ENCODE measurements around the gene GUCD1.

Gene GUCD1

GRCh38 chr22:24523873-24524272, 31.1 kb downstream of the GUCD1 start:
- no peak for DNase-seq

- DNase-seq = peak; percentile 38
Measured at GRCh38 chr22:24521791-24522245, 33.1 kb downstream of the GUCD1 start.

- DNase-seq = no peak
Measured at GRCh38 chr22:24519496-24519895, 35.4 kb downstream of the GUCD1 start.

GRCh38 chr22:24518771-24519485, 36.0 kb downstream of the GUCD1 start:
- no peak for DNase-seq

- DNase-seq = no peak
Measured at GRCh38 chr22:24518228-24518627, 36.7 kb downstream of the GUCD1 start.

- DNase-seq = no peak
Measured at GRCh38 chr22:24517446-24517845, 37.5 kb downstream of the GUCD1 start.

- DNase-seq = no peak
Measured at GRCh38 chr22:24516301-24516737, 38.6 kb downstream of the GUCD1 start.

- no peak for DNase-seq
Measured at GRCh38 chr22:24515027-24515338, 40.0 kb downstream of the GUCD1 start.

- no peak for DNase-seq
Measured at GRCh38 chr22:24514241-24515026, 40.5 kb downstream of the GUCD1 start.

GRCh38 chr22:24513378-24514240, 41.3 kb downstream of the GUCD1 start:
- DNase-seq = no peak

- no peak for DNase-seq
Measured at GRCh38 chr22:24512043-24512442, 42.9 kb downstream of the GUCD1 start.

- no peak for DNase-seq
Measured at GRCh38 chr22:24510637-24511625, 44.0 kb downstream of the GUCD1 start.

GRCh38 chr22:24507716-24508115, 47.2 kb downstream of the GUCD1 start:
- DNase-seq = no peak

- DNase-seq = no peak
Measured at GRCh38 chr22:24506802-24507438, 48.0 kb downstream of the GUCD1 start.

GRCh38 chr22:24504956-24505736, 49.8 kb downstream of the GUCD1 start:
- no peak for DNase-seq

GRCh38 chr22:24504540-24504939, 50.4 kb downstream of the GUCD1 start:
- no peak for DNase-seq

- no peak for DNase-seq
Measured at GRCh38 chr22:24503843-24504338, 51.0 kb downstream of the GUCD1 start.

GRCh38 chr22:24503137-24503842, 51.6 kb downstream of the GUCD1 start:
- DNase-seq = no peak

GRCh38 chr22:24502541-24502940, 52.4 kb downstream of the GUCD1 start:
- DNase-seq = no peak

- DNase-seq = no peak
Measured at GRCh38 chr22:24502034-24502433, 52.9 kb downstream of the GUCD1 start.

All from NCI-H1694 treated with DMSO at 0.1 percent for 48 hours (cell line).